Panc1 (cell line): ENCODE data around the gene FAM210B. TPM values are rescaled to one million over a fixed set of nuclear protein-coding genes. Genes with fewer than 3 reads are reported as not detected.
"Not testable (repeated sequence)": the region's sequence is repeated elsewhere in the genome, so short reads cannot be mapped to it uniquely, and the experiment has no call there.

Source experiments
- ATAC-seq: fragments of 200-7000 bp; cut with Tn5 transposase; 2 replicates; pipeline ENCODE4 v1.9.1; 2020; ENCODE audit warnings: mild to moderate bottlenecking, moderate library complexity
- BruUV-seq: library from RNA; stranded (reverse); fragments of 400-500 nt; replicated peaks from 2 replicates; lab custom pipeline; 2021; lab: Mats Ljungman, UMichigan
- CTCF ChIA-PET: fragments of 300-600 bp; sonication (Branson Sonifier 250); formaldehyde crosslinking; loops from one replicate; lab custom pipeline; 2022; ENCODE audit warnings: antibody characterized with exemption; lab: Charles Lee
- POLR2A ChIA-PET: fragments of 300-600 bp; sonication (Branson Sonifier 250); formaldehyde crosslinking; loops from one replicate; lab custom pipeline; 2022; ENCODE audit warnings: antibody characterized with exemption; lab: Charles Lee
- DNase-seq: peaks from one replicate; pipeline ENCODE4 v3.0.0-alpha.2; 2010; ENCODE audit warnings: low read depth, low spot score
- H3K27ac ChIP-seq: 2 replicates; pipeline ENCODE4 v1.5.1; 2011; ENCODE audit warnings: mild to moderate bottlenecking, low read length, inconsistent platforms
- H3K27me3 ChIP-seq: fragments of 200-500 bp; sonication (Bioruptor generic); 2 replicates; pipeline ENCODE4 v1.6.0; 2014; ENCODE audit warnings: low read length, inconsistent platforms; ENCODE audit not compliant: control insufficient read depth, insufficient read depth
- H3K36me3 ChIP-seq: fragments of 200-500 bp; sonication (Bioruptor generic); 2 replicates; pipeline ENCODE4 v1.5.1; 2014; ENCODE audit warnings: inconsistent platforms, mild to moderate bottlenecking, low read length, moderate library complexity; ENCODE audit not compliant: control insufficient read depth, insufficient read depth
- H3K4me1 ChIP-seq: 2 replicates; pipeline ENCODE4 v1.5.1; 2011; ENCODE audit warnings: inconsistent platforms, mild to moderate bottlenecking, low read length, moderate library complexity; ENCODE audit not compliant: control insufficient read depth, insufficient read depth
- H3K4me3 ChIP-seq, 2 experiments: 2 replicates each; pipeline ENCODE4 v1.5.1; 2011 to 2012; ENCODE audit warnings: low read depth in 2 of 2, low read length in 2 of 2, mild to moderate bottlenecking in 2 of 2, inconsistent platforms in 1 of 2, moderate library complexity in 1 of 2
- H3K9me3 ChIP-seq: fragments of 200-500 bp; sonication (Bioruptor generic); 2 replicates; pipeline ENCODE4 v1.5.1; 2014; ENCODE audit warnings: low read depth, mild to moderate bottlenecking, inconsistent platforms, low read length, moderate library complexity; ENCODE audit not compliant: control insufficient read depth, insufficient read depth
- CTCF ChIP-seq: fragments of 450-650 bp; IDR thresholded peaks from 2 replicates; pipeline ENCODE4 v1.5.1; 2017; ENCODE audit warnings: mild to moderate bottlenecking
- POLR2AphosphoS5 ChIP-seq: IDR thresholded peaks from 2 replicates; pipeline ENCODE4 v1.6.1; 2012; ENCODE audit warnings: mild to moderate bottlenecking, low read depth, low read length, moderate library complexity
- REST ChIP-seq, 2 experiments: IDR thresholded peaks; 2 replicates each; pipeline ENCODE4 v1.6.1; 2011 to 2012; ENCODE audit warnings: low read depth in 2 of 2, control low read depth in 1 of 2, low read length in 1 of 2, mild to moderate bottlenecking in 1 of 2, moderate library complexity in 1 of 2; ENCODE audit not compliant: insufficient read depth in 1 of 2
- SIN3A ChIP-seq: IDR thresholded peaks from 2 replicates; pipeline ENCODE4 v1.6.1; 2012; ENCODE audit warnings: low read depth, mild to moderate bottlenecking, low read length, moderate library complexity, borderline replicate concordance; ENCODE audit not compliant: insufficient read depth
- TCF7L2 ChIP-seq: IDR thresholded peaks from 2 replicates; pipeline ENCODE4 v1.6.1; 2011; ENCODE audit warnings: mild to moderate bottlenecking, low read depth, low read length, inconsistent platforms
- in situ Hi-C: cut with HindIII; loops from 2 replicates; pipeline ENCODE4 v1.10.0; 2016; ENCODE audit warnings: low sequenced_read_pairs, low pct_unique_long_range_greater_than_20kb
- intact Hi-C: fragments of 100-400 bp; cut with micrococcal nuclease; formaldehyde crosslinking; loops from one replicate; pipeline ENCODE4 v1.10.0; 2022; ENCODE audit not compliant: unreplicated experiment
- total RNA-seq: library from RNA; stranded (reverse); gene quantifications from one replicate; pipeline ENCODE4 v1.2.1, GENCODE V29; 2021; ENCODE audit not compliant: unreplicated experiment

FAM210B gene
- total RNA-seq, 1 experiment from 2014 or later: 10.8 TPM

GRCh38 chr20:56409521-56409920, 50.7 kb downstream of the FAM210B start:
- ChIA-PET POLR2A (no interaction called here), CTCF (no interaction called here)
- intact Hi-C loops (loop anchor here (10.0 kb wide), 1 partner anchor 165 kb away; no protein-coding TSS in a partner anchor), in situ Hi-C loops (no loop called here)
- no peak for ATAC-seq
- H3K27ac ChIP-seq: no peak overlapping the region
- H3K36me3 ChIP-seq: peaks cover 20% of the 10 kb centered on the region; the same call in 1 of the 2 replicates
- TF ChIP-seq TCF7L2: no peak
- no peaks in the 10 kb centered on the region for H3K9me3 ChIP-seq
- no TSS peak for BruUV-seq
- H3K4me1 ChIP-seq: no peaks in the 10 kb centered on the region
- H3K4me3 ChIP-seq: no peak overlapping the region
- H3K27me3 ChIP-seq: no peaks in the 10 kb centered on the region
- no peak for DNase-seq

GRCh38 chr20:56409956-56410355, 51.2 kb downstream of the FAM210B start:
- H3K27ac ChIP-seq: no peak overlapping the region
- CTCF ChIA-PET: no interaction called here
- ATAC-seq: no peak
- no peaks in the 10 kb centered on the region for H3K4me1 ChIP-seq
- TF ChIP-seq CTCF (no peak), SIN3A (no peak), REST (IDR thresholded peaks at IDR 0.05; ENCODE audit: insufficient read depth in 1 of 2, low read depth in 2 of 2, low read length in 1 of 2) (no peak), POLR2AphosphoS5 (no peak), TCF7L2 (no peak)
- no peak for DNase-seq
- no peak overlapping the region for H3K4me3 ChIP-seq
- peaks cover 17% of the 10 kb centered on the region; the same call in 1 of the 2 replicates for H3K36me3 ChIP-seq
- POLR2A ChIA-PET: interaction anchor here (0.7 kb wide), 1 partner anchor 14 kb away, joined by 4 read pairs; no protein-coding TSS in a partner anchor
- intact Hi-C loops (loop anchor here (10.0 kb wide), 1 partner anchor 165 kb away; no protein-coding TSS in a partner anchor), in situ Hi-C loops (no loop called here)
- BruUV-seq: no TSS peak
- H3K9me3 ChIP-seq: no peaks in the 10 kb centered on the region
- no peaks in the 10 kb centered on the region for H3K27me3 ChIP-seq

- H3K9me3 ChIP-seq, CTCF ChIA-PET, H3K36me3 ChIP-seq, H3K4me1 ChIP-seq, H3K27ac ChIP-seq, ATAC-seq, H3K4me3 ChIP-seq, BruUV-seq, in situ Hi-C loops, intact Hi-C loops, H3K27me3 ChIP-seq, DNase-seq: not testable (repeated sequence)
- POLR2A ChIA-PET: interaction anchor here (0.7 kb wide), 1 partner anchor 217 kb away, joined by 3 read pairs; no protein-coding TSS in a partner anchor
These were observed 52.5 kb downstream of the FAM210B start for GRCh38 chr20:56411287-56411686.
